Dendritic cell treated with granulocyte-macrophage colony-stimulating factor and Interleukin-4, amounts not matched to agents 40 ng/mL and 50 ng/mL, for 4 days (primary cell): ENCODE results near the gene DMRT1.
"Not testable (repeated sequence)": the region's sequence is repeated elsewhere in the genome, so short reads cannot be mapped to it uniquely, and the experiment has no call there.

Experiments
- H3K27ac Mint-ChIP-seq: one replicate; pipeline ENCODE4 v1.8.0; 2022; ENCODE audit warnings: mild to moderate bottlenecking, mixed read lengths
- H3K27me3 Mint-ChIP-seq: one replicate; pipeline ENCODE4 v1.8.0; 2022; ENCODE audit warnings: mild to moderate bottlenecking, mixed read lengths
- H3K36me3 Mint-ChIP-seq: one replicate; pipeline ENCODE4 v1.8.0; 2022; ENCODE audit warnings: low read depth, mixed read lengths
- H3K4me1 Mint-ChIP-seq: one replicate; pipeline ENCODE4 v1.8.0; 2022; ENCODE audit warnings: low read depth, mixed read lengths
- H3K4me3 Mint-ChIP-seq: one replicate; pipeline ENCODE4 v1.8.0; 2022; ENCODE audit warnings: mild to moderate bottlenecking, moderate library complexity, mixed read lengths
- H3K9me3 Mint-ChIP-seq: one replicate; pipeline ENCODE4 v1.8.0; 2022; ENCODE audit warnings: mixed read lengths
- intact Hi-C: fragments of 100-400 bp; cut with micrococcal nuclease; formaldehyde crosslinking; loops from one replicate; pipeline ENCODE4 v1.15.0; 2022

The DMRT1 gene

GRCh38 chr9:882416-882924 is 41.0 kb downstream of the DMRT1 start:
- Mint-ChIP-seq H3K27me3 (peaks cover 48% of the 10 kb centered on the region), H3K4me3 (no peak overlapping the region), H3K4me1 (no peaks in the 10 kb centered on the region), H3K9me3 (no peaks in the 10 kb centered on the region), H3K36me3 (no peaks in the 10 kb centered on the region), H3K27ac (no peak overlapping the region)
- intact Hi-C loops = no loop called here

GRCh38 chr9:883011-883410 is 41.5 kb downstream of the DMRT1 start:
- H3K4me1 Mint-ChIP-seq = no peaks in the 10 kb centered on the region
- no peaks in the 10 kb centered on the region for H3K36me3 Mint-ChIP-seq
- H3K27me3 Mint-ChIP-seq = peaks cover 49% of the 10 kb centered on the region
- intact Hi-C loops = no loop called here
- H3K4me3 Mint-ChIP-seq = no peak overlapping the region
- no peak overlapping the region for H3K27ac Mint-ChIP-seq
- no peaks in the 10 kb centered on the region for H3K9me3 Mint-ChIP-seq

GRCh38 chr9:886886-887285 is 45.4 kb downstream of the DMRT1 start:
- no peaks in the 10 kb centered on the region for H3K36me3 Mint-ChIP-seq
- intact Hi-C loops = no loop called here
- no peaks in the 10 kb centered on the region for H3K4me1 Mint-ChIP-seq
- peaks cover 34% of the 10 kb centered on the region for H3K27me3 Mint-ChIP-seq
- H3K27ac Mint-ChIP-seq = no peak overlapping the region
- H3K4me3 Mint-ChIP-seq = no peak overlapping the region
- no peaks in the 10 kb centered on the region for H3K9me3 Mint-ChIP-seq

- Mint-ChIP-seq H3K27me3 (peaks cover 17% of the 10 kb centered on the region), H3K4me3 (no peak overlapping the region), H3K36me3 (no peaks in the 10 kb centered on the region), H3K4me1 (no peaks in the 10 kb centered on the region), H3K27ac (no peak overlapping the region), H3K9me3 (no peaks in the 10 kb centered on the region)
- intact Hi-C loops = loop anchor here (5.0 kb wide), 1 partner anchor 280 kb away; no protein-coding TSS in a partner anchor
These were observed 50.6 kb downstream of the DMRT1 start for GRCh38 chr9:892123-892522.

GRCh38 chr9:893115-893514 is 51.6 kb downstream of the DMRT1 start:
- Mint-ChIP-seq H3K9me3 (no peaks in the 10 kb centered on the region), H3K27ac (no peak overlapping the region), H3K36me3 (no peaks in the 10 kb centered on the region)

GRCh38 chr9:893843-894420 is 52.4 kb downstream of the DMRT1 start:
- peaks cover 8% of the 10 kb centered on the region for H3K27me3 Mint-ChIP-seq
- no peak overlapping the region for H3K27ac Mint-ChIP-seq
- intact Hi-C loops = loop anchor here (1.0 to 5.0 kb wide), 3 partner anchors 111 to 282 kb away; no protein-coding TSS in a partner anchor
- H3K4me3 Mint-ChIP-seq = no peak overlapping the region
- no peaks in the 10 kb centered on the region for H3K36me3 Mint-ChIP-seq
- H3K4me1 Mint-ChIP-seq = peaks cover 10% of the 10 kb centered on the region
- no peaks in the 10 kb centered on the region for H3K9me3 Mint-ChIP-seq

More at GRCh38 chr9:893115-893514, 51.6 kb downstream of the DMRT1 start:
- intact Hi-C loops = loop anchor here (1.0 to 5.0 kb wide), 2 partner anchors 112 to 281 kb away; no protein-coding TSS in a partner anchor
- H3K4me1 Mint-ChIP-seq = peaks cover 2% of the 10 kb centered on the region
- no peak overlapping the region for H3K4me3 Mint-ChIP-seq
- peaks cover 13% of the 10 kb centered on the region for H3K27me3 Mint-ChIP-seq

GRCh38 chr9:899440-900184 is 58.1 kb downstream of the DMRT1 start:
- peak overlapping the region; percentile 45 for H3K4me3 Mint-ChIP-seq
- peaks cover 10% of the 10 kb centered on the region for H3K27me3 Mint-ChIP-seq
- H3K27ac Mint-ChIP-seq = peak overlapping the region; percentile 74
- H3K36me3 Mint-ChIP-seq = no peaks in the 10 kb centered on the region
- H3K4me1 Mint-ChIP-seq = peaks cover 42% of the 10 kb centered on the region
- intact Hi-C loops = no loop called here
- no peaks in the 10 kb centered on the region for H3K9me3 Mint-ChIP-seq

GRCh38 chr9:903886-904285 is 62.4 kb downstream of the DMRT1 start:
- intact Hi-C loops = no loop called here
- Mint-ChIP-seq H3K27me3 (peaks cover 37% of the 10 kb centered on the region), H3K27ac (no peak overlapping the region), H3K9me3 (no peaks in the 10 kb centered on the region), H3K4me1 (peaks cover 52% of the 10 kb centered on the region), H3K4me3 (no peak overlapping the region), H3K36me3 (no peaks in the 10 kb centered on the region)

GRCh38 chr9:905906-906305 is 64.4 kb downstream of the DMRT1 start:
- H3K4me3 Mint-ChIP-seq = no peak overlapping the region
- H3K4me1 Mint-ChIP-seq = peaks cover 39% of the 10 kb centered on the region
- no peaks in the 10 kb centered on the region for H3K9me3 Mint-ChIP-seq
- peaks cover 48% of the 10 kb centered on the region for H3K27me3 Mint-ChIP-seq
- intact Hi-C loops = no loop called here
- no peaks in the 10 kb centered on the region for H3K36me3 Mint-ChIP-seq
- no peak overlapping the region for H3K27ac Mint-ChIP-seq

GRCh38 chr9:908536-909205 is 67.2 kb downstream of the DMRT1 start:
- Mint-ChIP-seq H3K27me3 (peaks cover 51% of the 10 kb centered on the region), H3K36me3 (no peaks in the 10 kb centered on the region), H3K4me3 (no peak overlapping the region), H3K9me3 (no peaks in the 10 kb centered on the region), H3K4me1 (peaks cover 23% of the 10 kb centered on the region), H3K27ac (no peak overlapping the region)
- intact Hi-C loops = no loop called here

- Mint-ChIP-seq H3K4me3 (no peak overlapping the region), H3K4me1 (peaks cover 8% of the 10 kb centered on the region), H3K36me3 (no peaks in the 10 kb centered on the region), H3K27me3 (peaks cover 54% of the 10 kb centered on the region), H3K27ac (no peak overlapping the region), H3K9me3 (no peaks in the 10 kb centered on the region)
- intact Hi-C loops = no loop called here
These were observed 69.5 kb downstream of the DMRT1 start for GRCh38 chr9:911005-911404.

- intact Hi-C loops = no loop called here
- H3K27me3 Mint-ChIP-seq = peaks cover 44% of the 10 kb centered on the region
These were observed 71.3 kb downstream of the DMRT1 start for GRCh38 chr9:912776-913175.

GRCh38 chr9:913526-913925 is 72.0 kb downstream of the DMRT1 start:
- H3K4me3 Mint-ChIP-seq, H3K36me3 Mint-ChIP-seq, H3K9me3 Mint-ChIP-seq, intact Hi-C loops, H3K4me1 Mint-ChIP-seq, H3K27ac Mint-ChIP-seq: not testable (repeated sequence)
- peaks cover 37% of the 10 kb centered on the region for H3K27me3 Mint-ChIP-seq

More at GRCh38 chr9:912776-913175, 71.3 kb downstream of the DMRT1 start:
- no peak overlapping the region for H3K4me3 Mint-ChIP-seq
- H3K9me3 Mint-ChIP-seq = no peaks in the 10 kb centered on the region
- peaks cover 6% of the 10 kb centered on the region for H3K4me1 Mint-ChIP-seq
- no peaks in the 10 kb centered on the region for H3K36me3 Mint-ChIP-seq
- no peak overlapping the region for H3K27ac Mint-ChIP-seq

GRCh38 chr9:917730-918129 is 76.2 kb downstream of the DMRT1 start:
- H3K27me3 Mint-ChIP-seq = peaks cover 13% of the 10 kb centered on the region
- intact Hi-C loops = no loop called here
- no peaks in the 10 kb centered on the region for H3K36me3 Mint-ChIP-seq
- H3K9me3 Mint-ChIP-seq = no peaks in the 10 kb centered on the region
- H3K27ac Mint-ChIP-seq = no peak overlapping the region
- H3K4me1 Mint-ChIP-seq = no peaks in the 10 kb centered on the region
- H3K4me3 Mint-ChIP-seq = no peak overlapping the region
